IPS-15b (cell line): ENCODE data around the gene C3orf20.

ENCODE experiments used
- H3K27me3 ChIP-seq: one replicate; pipeline ENCODE4 v1.6.1; 2013; ENCODE audit warnings: low read length; ENCODE audit not compliant: control insufficient read depth, insufficient read depth
- H3K36me3 ChIP-seq: one replicate; pipeline ENCODE4 v1.6.1; 2013; ENCODE audit warnings: low read length; ENCODE audit not compliant: control insufficient read depth, insufficient read depth
- H3K4me1 ChIP-seq: one replicate; pipeline ENCODE4 v1.6.1; 2013; ENCODE audit warnings: mild to moderate bottlenecking, low read length; ENCODE audit not compliant: control insufficient read depth, insufficient read depth
- H3K4me3 ChIP-seq: one replicate; pipeline ENCODE4 v1.5.1; 2013; ENCODE audit warnings: low read depth, low read length
- H3K9ac ChIP-seq: one replicate; pipeline ENCODE4 v1.6.1; 2013; ENCODE audit warnings: low read depth, mild to moderate bottlenecking, low read length
- H3K9me3 ChIP-seq: one replicate; pipeline ENCODE4 v1.6.1; 2013; ENCODE audit warnings: mild to moderate bottlenecking, low read length; ENCODE audit not compliant: control insufficient read depth, insufficient read depth

C3orf20 gene

GRCh38 chr3:14787630-14788029, 112.7 kb downstream of the C3orf20 start:
- H3K4me1 ChIP-seq, result no peaks in the 10 kb centered on the region
- no peak overlapping the region for H3K9ac ChIP-seq
- H3K36me3 ChIP-seq, result no peaks in the 10 kb centered on the region
- no peaks in the 10 kb centered on the region for H3K27me3 ChIP-seq
- no peaks in the 10 kb centered on the region for H3K9me3 ChIP-seq
- no peak overlapping the region for H3K4me3 ChIP-seq

DNA sequence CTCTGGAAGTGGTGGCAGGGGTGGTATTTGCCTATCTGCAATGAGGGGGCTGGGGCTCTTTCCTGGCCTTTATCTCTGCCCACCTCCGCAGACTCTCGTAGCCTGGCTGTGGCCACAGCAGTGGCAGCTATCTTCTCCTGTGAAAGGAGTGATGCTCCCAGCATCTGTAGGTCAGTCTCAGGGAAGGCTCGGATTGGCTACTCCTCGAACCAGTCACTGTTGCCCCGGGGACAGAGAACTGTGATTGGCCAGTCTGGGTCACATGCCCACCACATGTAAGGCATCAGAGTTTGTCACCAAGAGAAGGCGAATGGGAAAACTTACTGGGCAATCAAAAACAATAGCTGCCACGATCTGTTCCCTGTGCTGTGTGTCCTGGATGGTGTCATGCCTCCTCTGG, 113.7 kb downstream of the C3orf20 start:
- no peaks in the 10 kb centered on the region for H3K36me3 ChIP-seq
- no peak overlapping the region for H3K9ac ChIP-seq
- H3K9me3 ChIP-seq, result no peaks in the 10 kb centered on the region
- no peaks in the 10 kb centered on the region for H3K27me3 ChIP-seq
- no peaks in the 10 kb centered on the region for H3K4me1 ChIP-seq
- no peak overlapping the region for H3K4me3 ChIP-seq

- Histone ChIP-seq H3K27me3 (no peaks in the 10 kb centered on the region), H3K4me3 (no peak overlapping the region), H3K36me3 (no peaks in the 10 kb centered on the region), H3K4me1 (no peaks in the 10 kb centered on the region), H3K9me3 (no peaks in the 10 kb centered on the region), H3K9ac (no peak overlapping the region)
Measured at GRCh38 chr3:14789221-14789620, 114.3 kb downstream of the C3orf20 start.

- Histone ChIP-seq H3K27me3 (no peaks in the 10 kb centered on the region), H3K36me3 (no peaks in the 10 kb centered on the region), H3K4me3 (no peak overlapping the region), H3K4me1 (no peaks in the 10 kb centered on the region), H3K9ac (no peak overlapping the region), H3K9me3 (no peaks in the 10 kb centered on the region)
Measured at GRCh38 chr3:14789640-14790285, 114.8 kb downstream of the C3orf20 start.

GRCh38 chr3:14791343-14791945, 116.5 kb downstream of the C3orf20 start:
- Histone ChIP-seq H3K9ac (no peak overlapping the region), H3K27me3 (no peaks in the 10 kb centered on the region), H3K4me1 (no peaks in the 10 kb centered on the region), H3K4me3 (no peak overlapping the region), H3K36me3 (no peaks in the 10 kb centered on the region), H3K9me3 (no peaks in the 10 kb centered on the region)

GRCh38 chr3:14792691-14793121, 117.8 kb downstream of the C3orf20 start:
- Histone ChIP-seq H3K27me3 (no peaks in the 10 kb centered on the region), H3K9me3 (no peaks in the 10 kb centered on the region), H3K4me3 (no peak overlapping the region), H3K9ac (no peak overlapping the region), H3K4me1 (no peaks in the 10 kb centered on the region), H3K36me3 (no peaks in the 10 kb centered on the region)

GRCh38 chr3:14793126-14793857, 118.4 kb downstream of the C3orf20 start:
- no peaks in the 10 kb centered on the region for H3K4me1 ChIP-seq
- H3K36me3 ChIP-seq, result no peaks in the 10 kb centered on the region
- no peaks in the 10 kb centered on the region for H3K9me3 ChIP-seq
- H3K4me3 ChIP-seq, result no peak overlapping the region
- no peaks in the 10 kb centered on the region for H3K27me3 ChIP-seq
- no peak overlapping the region for H3K9ac ChIP-seq

- Histone ChIP-seq H3K27me3 (no peaks in the 10 kb centered on the region), H3K9me3 (no peaks in the 10 kb centered on the region), H3K36me3 (no peaks in the 10 kb centered on the region), H3K4me3 (no peak overlapping the region), H3K9ac (no peak overlapping the region), H3K4me1 (no peaks in the 10 kb centered on the region)
Measured at GRCh38 chr3:14793858-14794234, 118.9 kb downstream of the C3orf20 start.

GRCh38 chr3:14794435-14794834, 119.5 kb downstream of the C3orf20 start:
- no peaks in the 10 kb centered on the region for H3K4me1 ChIP-seq
- H3K9me3 ChIP-seq, result no peaks in the 10 kb centered on the region
- no peaks in the 10 kb centered on the region for H3K27me3 ChIP-seq
- H3K4me3 ChIP-seq, result no peak overlapping the region
- no peak overlapping the region for H3K9ac ChIP-seq
- no peaks in the 10 kb centered on the region for H3K36me3 ChIP-seq

GRCh38 chr3:14795996-14796395, 121.1 kb downstream of the C3orf20 start:
- Histone ChIP-seq H3K36me3 (no peaks in the 10 kb centered on the region), H3K4me1 (no peaks in the 10 kb centered on the region), H3K27me3 (no peaks in the 10 kb centered on the region), H3K4me3 (no peak overlapping the region), H3K9me3 (no peaks in the 10 kb centered on the region), H3K9ac (no peak overlapping the region)

DNA sequence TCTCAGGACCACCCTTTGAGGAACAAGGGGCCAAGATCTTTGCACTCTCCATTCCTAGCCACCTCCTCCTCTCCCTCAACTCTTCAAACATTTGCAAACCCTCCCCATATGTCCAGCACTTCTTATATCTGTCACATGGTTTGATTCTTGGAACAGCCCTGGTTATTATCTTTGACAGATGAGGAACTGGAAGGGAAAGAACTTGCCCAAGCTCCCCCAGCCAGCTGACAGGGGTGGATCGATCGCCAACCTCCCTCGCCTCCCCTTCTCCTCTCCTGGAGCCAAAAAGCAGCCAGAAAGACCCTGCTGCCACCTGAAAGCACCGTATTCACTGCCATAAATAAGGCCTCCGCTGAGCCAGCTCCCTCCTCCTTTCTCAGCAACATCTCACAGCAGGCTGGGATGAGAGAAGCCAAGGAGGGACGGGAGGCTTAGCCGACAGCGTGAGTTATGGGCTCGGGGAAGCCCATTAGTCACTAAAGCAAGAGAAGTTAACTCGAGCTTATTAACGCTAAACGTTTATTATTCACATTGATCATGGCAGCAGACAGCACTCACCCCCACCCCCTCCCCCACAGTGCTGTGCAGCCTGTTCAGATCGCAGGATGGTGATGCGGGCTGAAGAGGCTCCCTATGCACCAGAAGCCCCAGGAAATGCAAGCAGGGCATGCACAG, 121.6 kb downstream of the C3orf20 start:
- H3K9ac ChIP-seq, result no peak overlapping the region
- no peaks in the 10 kb centered on the region for H3K4me1 ChIP-seq
- H3K4me3 ChIP-seq, result no peak overlapping the region
- H3K36me3 ChIP-seq, result no peaks in the 10 kb centered on the region
- H3K9me3 ChIP-seq, result no peaks in the 10 kb centered on the region
- H3K27me3 ChIP-seq, result no peaks in the 10 kb centered on the region
